Stomach (tissue), 9 donors: ENCODE measurements around the gene RAB8B. TPM values are rescaled to one million over a fixed set of nuclear protein-coding genes. Genes with fewer than 3 reads are reported as not detected.

Experiments
- DNase-seq, 2 donors: peaks; one replicate each; pipeline versions ENCODE4 v3.0.0 to v3.0.0-alpha.2; 2013 to 2019
- H3K27ac ChIP-seq, 5 donors: fragments of 200-600 bp in 4 of 5; sonication (generic) in 4 of 5; one replicate each; pipeline ENCODE4 v1.5.1; 2013 to 2019; ENCODE audit warnings: mild to moderate bottlenecking in 1 of 5, moderate library complexity in 1 of 5
- H3K27me3 ChIP-seq, 3 donors: fragments of 200-600 bp; sonication (generic); one replicate each; pipeline ENCODE4 v1.5.1; 2017 to 2019; ENCODE audit warnings: mixed run types in 1 of 3
- H3K36me3 ChIP-seq, 4 donors: fragments of 200-600 bp; sonication (generic); 1 replicate in 3 of 4; 2 replicates in 1 of 4; pipeline ENCODE4 v1.5.1; 2016 to 2019
- H3K4me1 ChIP-seq, 4 donors: fragments of 200-600 bp; sonication (generic); one replicate each; pipeline ENCODE4 v1.5.1; 2016 to 2019
- H3K4me3 ChIP-seq, 4 donors: fragments of 200-600 bp; sonication (generic) in 3 of 4; one replicate each; pipeline ENCODE4 v1.5.1; 2016 to 2019; ENCODE audit warnings: mild to moderate bottlenecking in 1 of 4
- H3K9me3 ChIP-seq, 4 donors: fragments of 200-600 bp; sonication (generic); one replicate each; pipeline ENCODE4 v1.5.1; 2016 to 2019
- EP300 ChIP-seq: sonication (generic); formaldehyde crosslinking; IDR thresholded peaks from one replicate; pipeline ENCODE4 v1.6.1; 2017; ENCODE audit warnings: antibody characterized with exemption
- POLR2A ChIP-seq, 4 donors: fragments of 450-650 bp; IDR thresholded peaks; one replicate each; pipeline ENCODE4 v1.6.1; 2016; ENCODE audit warnings: antibody characterized with exemption in 4 of 4, control low read depth in 2 of 4, mild to moderate bottlenecking in 1 of 4, moderate library complexity in 1 of 4
- POLR2AphosphoS5 ChIP-seq, 3 donors: sonication (generic); formaldehyde crosslinking; IDR thresholded peaks; one replicate each; pipeline ENCODE4 v1.6.1; 2016; ENCODE audit warnings: antibody characterized with exemption in 3 of 3
- WGBS, 5 donors: extraction: QIAGEN DNeasy Blood & Tissue Kit in 3 of 5; methylation state at CpG; one replicate each; pipeline versions ENCODE4 v1.1.5 to v1.1.7; 2013 to 2018; 5-methylcytosine and 5-hydroxymethylcytosine counted together
- intact Hi-C: fragments of 100-400 bp; cut with DNase I; formaldehyde crosslinking; loops from one replicate; pipeline ENCODE4 v1.15.1; 2023; ENCODE audit warnings: low total_unique reads
- polyA plus RNA-seq, 3 donors: library from polyadenylated mRNA; stranded (reverse); fragments of 200-250 nt; gene quantifications; one replicate each; pipeline ENCODE4 v1.2.3, GENCODE V29; 2013
- total RNA-seq, 5 donors: library from RNA; depleted of rRNA; stranded (reverse); fragments of >200 nt; gene quantifications; one replicate each; pipeline versions ENCODE4 v1.1.0 to v1.2.3, GENCODE V29; 2014 to 2016
- TF ChIP-seq, protein P1 (sequence below), 7 experiments: fragments of 450-650 bp in 4 of 7; fragments of 200-600 bp in 3 of 7; sonication (generic) in 3 of 7; IDR thresholded peaks; one replicate each; pipeline ENCODE4 v1.5.1; 2016 to 2019; ENCODE audit warnings: antibody characterized with exemption in 7 of 7, control low read depth in 2 of 7, mild to moderate bottlenecking in 1 of 7
- donor health status: healthy with polysubstance abuse.
- donor health status: Bipolar disorder and iron deficiency.
- donor health status: healthy.

Gene RAB8B
- total and polyA plus RNA-seq, 8 donors = 2.0 to 103 (median 13.5) TPM

GRCh38 chr15:63219196-63219710, 29.8 kb downstream of the RAB8B start:
- Histone ChIP-seq H3K36me3 (peaks cover 0 to 9% (median 6%) of the 10 kb centered on the region in 4 donors), H3K4me1 (peaks cover 5 to 44% (median 24%) of the 10 kb centered on the region in 4 donors), H3K27ac (peak overlapping the region in 1 of 5 donors; percentile 70), H3K9me3 (no peaks in the 10 kb centered on the region), H3K27me3 (no peaks in the 10 kb centered on the region), H3K4me3 (no peak overlapping the region)
- DNase-seq = no peak
- WGBS, 5 donors = 78 to 87% (median 86%) methylated on average over 3 of the region's 3 CpGs
- TF ChIP-seq POLR2A (IDR thresholded peaks at IDR 0.05) = no peak
- TF ChIP-seq, protein P1, sequence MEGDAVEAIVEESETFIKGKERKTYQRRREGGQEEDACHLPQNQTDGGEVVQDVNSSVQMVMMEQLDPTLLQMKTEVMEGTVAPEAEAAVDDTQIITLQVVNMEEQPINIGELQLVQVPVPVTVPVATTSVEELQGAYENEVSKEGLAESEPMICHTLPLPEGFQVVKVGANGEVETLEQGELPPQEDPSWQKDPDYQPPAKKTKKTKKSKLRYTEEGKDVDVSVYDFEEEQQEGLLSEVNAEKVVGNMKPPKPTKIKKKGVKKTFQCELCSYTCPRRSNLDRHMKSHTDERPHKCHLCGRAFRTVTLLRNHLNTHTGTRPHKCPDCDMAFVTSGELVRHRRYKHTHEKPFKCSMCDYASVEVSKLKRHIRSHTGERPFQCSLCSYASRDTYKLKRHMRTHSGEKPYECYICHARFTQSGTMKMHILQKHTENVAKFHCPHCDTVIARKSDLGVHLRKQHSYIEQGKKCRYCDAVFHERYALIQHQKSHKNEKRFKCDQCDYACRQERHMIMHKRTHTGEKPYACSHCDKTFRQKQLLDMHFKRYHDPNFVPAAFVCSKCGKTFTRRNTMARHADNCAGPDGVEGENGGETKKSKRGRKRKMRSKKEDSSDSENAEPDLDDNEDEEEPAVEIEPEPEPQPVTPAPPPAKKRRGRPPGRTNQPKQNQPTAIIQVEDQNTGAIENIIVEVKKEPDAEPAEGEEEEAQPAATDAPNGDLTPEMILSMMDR (IDR thresholded peaks at IDR 0.05) = no peak
- TF ChIP-seq EP300 = no peak
- no peak for TF ChIP-seq POLR2AphosphoS5 (IDR thresholded peaks at IDR 0.05)
- intact Hi-C loops = no loop called here

DNA sequence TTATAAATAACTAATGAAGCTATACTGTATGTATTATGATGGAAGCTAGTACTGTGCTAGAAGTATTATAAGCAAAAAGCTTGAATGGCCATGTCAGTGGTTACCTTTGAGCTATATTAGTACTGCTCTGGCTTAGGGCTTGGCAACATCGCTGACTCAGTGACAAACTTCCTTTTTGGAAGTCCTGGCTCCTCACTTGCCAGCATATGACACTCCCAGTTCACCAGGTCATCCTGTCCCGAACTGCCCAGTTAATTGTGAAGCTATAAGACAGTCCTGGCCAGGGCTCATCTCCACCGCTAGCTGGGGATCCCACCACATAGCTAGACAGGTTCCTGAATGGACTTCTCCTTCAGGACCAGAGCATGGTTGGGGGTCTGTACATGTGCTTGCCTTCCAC, 31.9 kb downstream of the RAB8B start:
- no peaks in the 10 kb centered on the region for H3K9me3 ChIP-seq
- 54 to 62% (median 59%) methylated on average over 3 of the region's 3 CpGs for WGBS, 5 donors
- no peak for TF ChIP-seq POLR2A (IDR thresholded peaks at IDR 0.05)
- TF ChIP-seq POLR2AphosphoS5 (IDR thresholded peaks at IDR 0.05) = peak in 1 of 3 donors; percentile 31
- no peak for TF ChIP-seq EP300
- TF ChIP-seq, protein P1 (IDR thresholded peaks at IDR 0.05) = no peak
- H3K4me1 ChIP-seq = peaks cover 5 to 49% (median 26%) of the 10 kb centered on the region in 4 donors
- H3K36me3 ChIP-seq = peaks cover 0 to 13% (median 12%) of the 10 kb centered on the region in 4 donors
- DNase-seq = no peak
- intact Hi-C loops = no loop called here
- H3K4me3 ChIP-seq = no peak overlapping the region
- peak overlapping the region in 2 of 5 donors; percentile 13 to 17 for H3K27ac ChIP-seq
- no peaks in the 10 kb centered on the region for H3K27me3 ChIP-seq

GRCh38 chr15:63223463-63223862, 34.1 kb downstream of the RAB8B start:
- Histone ChIP-seq H3K9me3 (no peaks in the 10 kb centered on the region), H3K4me3 (no peak overlapping the region), H3K36me3 (peaks cover 0 to 13% (median 12%) of the 10 kb centered on the region in 4 donors), H3K27me3 (no peaks in the 10 kb centered on the region), H3K27ac (no peak overlapping the region), H3K4me1 (peaks cover 5 to 58% (median 28%) of the 10 kb centered on the region in 4 donors)
- no peak for TF ChIP-seq POLR2AphosphoS5 (IDR thresholded peaks at IDR 0.05)
- TF ChIP-seq, protein P1 (IDR thresholded peaks at IDR 0.05) = no peak
- TF ChIP-seq EP300 = no peak
- no peak for TF ChIP-seq POLR2A (IDR thresholded peaks at IDR 0.05)
- DNase-seq = no peak
- intact Hi-C loops = no loop called here
- 71 to 79% (median 75%) methylated on average over 6 of the region's 6 CpGs for WGBS, 5 donors

DNA sequence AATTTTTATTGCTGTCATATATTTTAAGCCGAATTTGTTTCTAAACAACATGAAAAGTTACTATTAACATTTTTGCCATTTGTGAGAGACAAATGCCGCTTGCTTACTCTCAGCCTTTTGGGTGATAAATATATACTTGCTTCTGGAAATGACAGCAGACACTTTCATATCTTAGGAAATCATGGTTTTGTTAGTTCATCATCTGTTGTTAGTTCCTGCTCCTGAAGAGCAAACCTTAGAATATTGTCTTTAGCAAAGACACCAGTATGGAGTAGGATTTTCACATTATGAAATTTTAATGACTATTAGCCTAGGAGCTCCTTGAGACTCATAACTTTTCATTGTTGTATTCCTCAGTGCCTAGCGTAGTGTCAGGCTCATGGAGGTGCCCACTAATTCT, 36.0 kb downstream of the RAB8B start:
- Histone ChIP-seq H3K27ac (no peak overlapping the region), H3K27me3 (no peaks in the 10 kb centered on the region), H3K4me1 (peaks cover 5 to 55% (median 24%) of the 10 kb centered on the region in 4 donors), H3K4me3 (no peak overlapping the region), H3K9me3 (no peaks in the 10 kb centered on the region), H3K36me3 (peaks cover 0 to 13% (median 12%) of the 10 kb centered on the region in 4 donors)
- no peak for DNase-seq
- TF ChIP-seq, protein P1 (IDR thresholded peaks at IDR 0.05) = no peak
- no peak for TF ChIP-seq EP300
- no peak for TF ChIP-seq POLR2AphosphoS5 (IDR thresholded peaks at IDR 0.05)
- TF ChIP-seq POLR2A (IDR thresholded peaks at IDR 0.05) = no peak
- WGBS, 5 donors = 92 to 96% (median 94%) methylated on average over 3 of the region's 3 CpGs
- intact Hi-C loops = no loop called here
